ENCODE data around the gene PTCSC3.

The PTCSC3 gene

GRCh38 chr14:36091096-36091495 lies 85.4 kb downstream of the PTCSC3 start:
- Histone ChIP-seq H3K27me3 (ENCODE audit: control insufficient read depth, insufficient read depth, low read length, poor library complexity, severe bottlenecking) (no peaks in the 10 kb centered on the region), H3K27ac (ENCODE audit: insufficient read depth, low read depth, low read length, poor library complexity, severe bottlenecking) (no peak overlapping the region), H3K9me3 (ENCODE audit: control insufficient read depth, low read length) (no peaks in the 10 kb centered on the region), H3K4me1 (ENCODE audit: control insufficient read depth, insufficient read depth, low read length) (no peaks in the 10 kb centered on the region), H3K36me3 (ENCODE audit: control insufficient read depth, insufficient read depth, low read length) (no peaks in the 10 kb centered on the region), H3K4me3 (ENCODE audit: insufficient read depth, low read depth, low read length) (no peak overlapping the region)
- WGBS, 2 experiments: 63 to 88% methylated on average over 2 of the region's 2 CpGs

- WGBS, 2 experiments: 100% methylated on average over 2 of the region's 3 CpGs; no CpG with 5 or more reads in 1 of the 2 experiments
Measured at GRCh38 chr14:36087411-36087810, 89.1 kb downstream of the PTCSC3 start.

GRCh38 chr14:36086629-36087395 lies 89.7 kb downstream of the PTCSC3 start:
- Histone ChIP-seq H3K27ac (ENCODE audit: insufficient read depth, low read depth, low read length, poor library complexity, severe bottlenecking) (no peak overlapping the region), H3K4me3 (ENCODE audit: insufficient read depth, low read depth, low read length) (no peak overlapping the region), H3K4me1 (ENCODE audit: control insufficient read depth, insufficient read depth, low read length) (no peaks in the 10 kb centered on the region), H3K27me3 (ENCODE audit: control insufficient read depth, insufficient read depth, low read length, poor library complexity, severe bottlenecking) (no peaks in the 10 kb centered on the region), H3K9me3 (ENCODE audit: control insufficient read depth, low read length) (no peaks in the 10 kb centered on the region), H3K36me3 (ENCODE audit: control insufficient read depth, insufficient read depth, low read length) (no peaks in the 10 kb centered on the region)
- 69% methylated on average over 1 of the region's 1 CpG; no CpG with 5 or more reads in 1 of the 2 experiments for WGBS, 2 experiments

More at GRCh38 chr14:36087411-36087810, 89.1 kb downstream of the PTCSC3 start:
- no peaks in the 10 kb centered on the region for H3K4me1 ChIP-seq (ENCODE audit: control insufficient read depth, insufficient read depth, low read length)
- no peak overlapping the region for H3K4me3 ChIP-seq (ENCODE audit: insufficient read depth, low read depth, low read length)
- H3K9me3 ChIP-seq (ENCODE audit: control insufficient read depth, low read length): no peaks in the 10 kb centered on the region
- H3K27ac ChIP-seq (ENCODE audit: insufficient read depth, low read depth, low read length, poor library complexity, severe bottlenecking): no peak overlapping the region
- H3K27me3 ChIP-seq (ENCODE audit: control insufficient read depth, insufficient read depth, low read length, poor library complexity, severe bottlenecking): no peaks in the 10 kb centered on the region
- H3K36me3 ChIP-seq (ENCODE audit: control insufficient read depth, insufficient read depth, low read length): no peaks in the 10 kb centered on the region

GRCh38 chr14:36085861-36086260 lies 90.7 kb downstream of the PTCSC3 start:
- 68 to 81% methylated on average over 5 to 6 of the region's 6 CpGs for WGBS, 2 experiments
- Histone ChIP-seq H3K36me3 (ENCODE audit: control insufficient read depth, insufficient read depth, low read length) (no peaks in the 10 kb centered on the region), H3K4me1 (ENCODE audit: control insufficient read depth, insufficient read depth, low read length) (no peaks in the 10 kb centered on the region), H3K27me3 (ENCODE audit: control insufficient read depth, insufficient read depth, low read length, poor library complexity, severe bottlenecking) (no peaks in the 10 kb centered on the region), H3K4me3 (ENCODE audit: insufficient read depth, low read depth, low read length) (no peak overlapping the region), H3K9me3 (ENCODE audit: control insufficient read depth, low read length) (no peaks in the 10 kb centered on the region), H3K27ac (ENCODE audit: insufficient read depth, low read depth, low read length, poor library complexity, severe bottlenecking) (no peak overlapping the region)
